Ureter (tissue), 1 donor: ENCODE results near the gene ZEB2. TPM values are rescaled to one million over a fixed set of nuclear protein-coding genes. Genes with fewer than 3 reads are reported as not detected.

Experiments used
- DNase-seq: peaks from one replicate; pipeline ENCODE4 v3.0.0-alpha.2; 2020; ENCODE audit warnings: low spot score
- total RNA-seq: library from RNA; stranded (reverse); gene quantifications from one replicate; pipeline ENCODE4 v1.2.4, GENCODE V29; 2023
- donor health status: DM: yes; HTN: yes; CAD: no.

The ZEB2 gene
- total RNA-seq, 1 donor from 2014 or later = 92.4 TPM

DNA sequence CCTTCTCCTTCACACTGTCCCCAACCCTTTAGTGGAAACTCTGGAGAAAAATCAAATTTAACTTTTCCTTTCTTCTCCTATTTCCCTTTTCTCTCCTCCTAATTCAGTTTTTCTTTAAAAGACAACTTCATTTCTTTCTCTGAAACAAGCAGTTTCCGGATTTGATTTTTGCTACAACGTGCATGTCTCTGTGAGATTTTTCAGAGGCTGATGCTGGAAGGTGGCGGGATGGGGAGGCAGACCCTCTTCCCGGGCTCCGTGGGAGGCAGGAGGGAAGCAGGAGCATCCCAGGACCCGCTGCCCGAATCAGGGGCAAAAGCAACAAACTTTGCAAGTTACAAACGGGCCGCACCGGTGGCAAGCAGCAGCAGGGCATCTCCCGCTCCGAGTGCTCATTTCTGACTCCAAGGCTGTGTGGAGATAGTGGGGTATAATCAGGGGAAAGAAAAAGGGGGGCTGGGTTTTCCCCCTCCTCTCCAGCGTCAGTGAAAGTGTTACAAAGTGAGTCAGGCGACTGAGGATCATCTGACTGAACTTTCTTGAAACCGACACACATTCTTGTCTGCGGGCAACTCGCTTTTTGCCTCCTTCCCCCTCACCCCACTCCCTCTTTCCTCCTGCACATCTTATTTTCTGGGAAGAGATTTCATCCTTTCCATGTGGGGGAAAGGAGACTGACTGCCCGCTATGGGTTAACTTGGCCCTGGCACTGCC lies 6.4 kb downstream of the ZEB2 start:
- no peak for DNase-seq

DNA sequence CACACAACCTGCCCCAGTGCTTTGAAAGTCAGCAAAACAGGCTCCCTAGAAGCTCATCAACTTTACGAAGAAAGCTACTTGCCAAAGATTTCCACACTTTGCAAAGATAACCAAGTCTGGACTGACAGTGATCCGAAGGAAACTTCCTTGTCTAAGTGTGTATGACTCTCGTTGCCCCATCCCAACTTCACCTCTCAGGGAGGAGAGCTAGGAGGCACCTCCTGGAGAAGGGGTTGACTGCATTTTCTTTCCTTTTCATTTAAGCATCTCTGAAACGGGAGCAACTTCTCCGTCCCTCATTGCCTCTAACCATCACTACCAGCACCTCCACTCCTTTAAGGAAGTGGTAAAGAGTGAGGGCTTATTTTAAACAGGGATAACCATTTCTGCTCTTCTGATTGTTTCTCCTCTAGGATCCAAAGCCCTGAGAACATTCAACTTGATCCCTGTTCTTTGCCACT lies 7.0 kb downstream of the ZEB2 start:
- no peak for DNase-seq

DNA sequence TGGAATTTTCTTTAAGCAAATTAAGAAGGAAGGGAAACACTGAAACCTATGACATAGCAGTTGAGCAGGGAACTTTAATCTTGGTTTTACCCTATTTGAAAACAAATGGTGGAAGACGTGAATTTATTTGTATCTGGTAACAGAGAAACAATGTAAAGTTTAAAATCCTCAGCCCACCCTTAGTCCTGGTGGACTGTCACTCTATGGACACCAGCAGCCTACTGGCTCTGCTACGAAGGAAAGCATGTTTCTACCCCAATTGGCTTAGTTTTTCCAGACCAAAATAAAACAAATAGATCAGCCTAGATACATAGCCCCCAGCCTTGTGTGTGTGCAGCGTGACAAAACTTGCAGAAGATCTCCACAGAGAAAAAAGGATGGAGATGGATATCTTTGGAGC lies 7.4 kb downstream of the ZEB2 start:
- no peak for DNase-seq

DNA sequence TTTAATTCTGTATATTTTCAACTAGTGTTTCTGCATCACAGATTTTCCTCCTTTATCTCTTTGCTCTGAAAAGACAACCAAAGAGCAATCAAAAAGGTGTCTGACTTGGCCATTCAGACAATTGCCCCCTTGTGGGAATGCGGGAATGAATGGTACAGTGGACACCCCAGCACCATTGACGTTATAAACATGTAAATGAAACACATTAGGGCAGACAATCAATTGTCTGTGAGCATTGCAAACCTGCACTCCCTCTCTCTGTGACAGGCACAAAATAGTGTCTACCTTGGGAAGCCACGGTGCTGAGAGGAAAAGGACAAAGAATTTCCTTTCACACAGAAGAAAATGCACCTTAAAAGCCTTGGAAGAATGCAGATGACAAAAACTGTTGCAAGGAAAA lies 8.0 kb downstream of the ZEB2 start:
- DNase-seq = no peak

DNA sequence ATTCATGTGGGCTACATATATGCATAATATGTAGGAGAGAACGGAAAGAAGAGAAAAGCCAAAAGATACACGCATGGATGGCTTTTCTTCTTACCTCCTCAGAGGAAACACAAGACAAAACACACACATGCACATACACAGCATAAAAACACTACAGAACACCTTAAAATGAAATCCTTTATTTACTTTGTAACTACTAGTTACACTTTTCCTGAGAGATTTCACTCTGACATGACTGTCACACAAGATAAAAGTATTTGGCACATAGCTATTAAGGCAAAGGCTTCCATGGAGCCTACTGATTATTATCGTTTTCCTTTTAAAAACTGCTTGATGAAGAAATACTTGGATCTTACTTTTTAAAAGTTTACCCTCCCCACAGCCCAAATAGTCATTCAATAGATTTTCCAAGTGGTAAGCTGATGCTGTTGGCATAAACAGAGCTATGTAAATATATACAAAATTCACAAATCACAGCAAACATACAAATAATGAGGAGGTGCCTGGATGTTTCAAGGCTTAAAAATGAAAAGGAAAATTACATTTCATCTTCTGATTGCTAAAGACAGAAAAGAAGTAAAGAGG lies 8.6 kb downstream of the ZEB2 start:
- DNase-seq = no peak

DNA sequence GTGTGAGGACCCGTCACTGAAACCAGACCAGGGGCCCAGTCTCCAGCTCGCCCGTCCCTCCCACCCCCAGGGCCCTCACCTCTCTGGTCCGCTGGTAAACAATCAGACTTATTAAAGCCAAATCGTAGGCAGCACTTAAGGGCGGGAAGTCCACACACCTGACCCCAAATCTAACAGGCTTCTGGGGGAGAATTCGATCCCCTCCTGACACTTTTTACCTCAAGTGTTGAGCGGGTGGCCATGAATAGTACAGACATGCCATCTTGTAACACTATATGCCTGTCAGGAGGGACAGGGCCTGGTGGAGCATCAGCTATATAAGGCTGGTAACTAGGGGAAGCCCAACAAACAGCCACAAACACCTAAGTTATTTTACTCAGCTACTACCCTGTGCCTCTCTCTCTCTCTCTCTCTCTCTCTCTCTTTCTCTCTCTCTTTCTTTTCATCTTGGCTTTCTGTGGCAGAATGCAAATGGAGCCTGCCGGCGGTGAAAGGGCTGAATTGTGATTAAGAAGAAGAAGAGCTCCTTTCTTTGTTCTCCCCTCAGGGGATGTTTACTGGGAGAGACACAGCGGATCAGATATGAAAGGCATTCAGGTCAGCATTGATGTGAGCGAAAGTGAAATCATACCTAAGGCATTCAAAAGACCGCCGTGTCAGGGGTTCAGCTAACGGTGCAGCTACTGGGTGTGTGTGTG lies 9.5 kb downstream of the ZEB2 start:
- no peak for DNase-seq

DNA sequence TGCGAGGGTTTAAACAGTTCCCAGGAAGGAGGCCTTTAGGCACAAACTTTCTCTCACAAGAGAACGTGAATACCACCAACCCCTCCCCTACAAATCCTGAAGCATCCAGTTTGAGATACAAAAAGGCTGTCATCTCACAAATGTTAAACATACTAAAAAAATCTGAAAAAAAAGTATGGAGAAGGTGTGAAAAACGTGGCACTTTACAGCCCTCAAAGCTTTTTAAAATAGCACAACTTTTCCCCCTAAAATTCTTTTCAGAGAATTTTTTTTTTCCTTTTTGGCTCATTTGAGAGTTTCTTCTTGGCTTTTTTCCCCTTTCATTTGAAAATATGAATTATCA lies 10.1 kb downstream of the ZEB2 start:
- no peak for DNase-seq

DNA sequence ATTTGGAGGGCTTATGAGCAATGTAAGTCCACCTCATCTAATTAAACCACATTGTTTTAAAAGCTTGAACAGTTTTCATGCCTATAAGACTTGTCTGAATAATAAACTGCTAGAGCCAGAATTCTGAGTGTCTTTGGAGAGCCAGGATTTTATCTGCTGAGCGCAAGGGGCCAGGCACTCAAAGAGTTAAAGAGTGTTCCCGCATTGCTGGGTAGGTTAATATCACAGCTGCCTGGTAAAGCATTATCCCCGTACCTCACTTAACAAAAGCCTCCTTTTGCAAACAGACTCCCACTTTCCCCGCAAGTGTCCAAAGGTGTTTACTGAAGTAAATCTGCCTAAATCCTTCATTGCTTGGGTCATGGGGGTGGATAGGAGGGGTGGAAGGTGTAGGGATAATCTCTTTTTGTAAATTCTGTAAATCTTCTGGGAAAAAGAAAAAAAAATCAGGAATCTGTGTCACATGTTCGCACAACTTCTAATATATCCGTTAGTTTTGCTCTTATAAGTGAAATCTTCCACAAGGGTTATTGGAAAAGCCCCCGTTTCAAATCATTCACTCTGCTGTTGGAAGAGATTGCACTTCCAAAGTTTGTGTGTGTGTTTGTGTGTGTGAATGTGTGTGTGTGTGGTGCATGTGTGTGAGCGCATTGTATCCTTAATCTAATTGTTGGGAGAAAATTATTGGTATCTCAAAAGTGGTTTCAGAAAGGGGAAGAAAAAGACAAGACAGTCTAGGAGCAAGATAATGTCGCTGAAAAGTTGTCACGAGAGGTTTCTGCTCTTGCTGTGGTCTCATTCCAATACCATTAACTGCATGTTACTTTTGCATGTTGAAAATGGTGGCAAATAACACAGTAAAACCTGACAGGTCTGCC lies 10.7 kb downstream of the ZEB2 start:
- no peak for DNase-seq

DNA sequence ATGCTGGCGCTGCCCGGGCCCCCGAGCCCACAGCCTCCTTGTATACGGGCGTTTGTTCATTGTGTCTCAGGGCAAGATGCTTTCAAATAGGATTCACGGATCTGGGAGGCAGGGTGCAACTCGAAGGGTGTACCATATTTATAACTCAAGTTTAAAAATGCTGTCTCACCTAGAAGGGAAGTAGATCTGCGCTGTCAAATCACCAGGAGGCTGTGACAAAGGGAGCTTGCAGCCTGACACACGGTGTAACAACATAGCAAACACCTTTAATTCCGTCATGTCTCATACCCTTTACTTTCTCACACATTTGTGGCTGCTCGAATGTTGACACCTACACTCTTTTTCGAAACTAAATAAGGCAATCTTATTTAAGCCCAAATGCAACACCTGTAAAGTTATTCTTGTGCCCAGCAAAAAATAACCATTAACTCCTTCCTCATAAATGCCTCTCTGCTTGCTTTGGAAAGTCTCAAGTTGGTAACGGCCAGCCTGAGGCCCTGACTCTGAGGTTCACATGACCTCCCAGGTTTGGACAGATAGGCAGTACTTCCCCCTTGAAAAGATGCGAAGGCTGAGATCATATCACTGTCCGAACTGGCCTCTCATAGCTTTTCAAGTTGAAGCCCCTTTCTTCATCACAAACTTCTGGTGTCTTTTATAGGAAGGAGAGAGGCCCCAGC lies 11.6 kb downstream of the ZEB2 start:
- no peak for DNase-seq

DNA sequence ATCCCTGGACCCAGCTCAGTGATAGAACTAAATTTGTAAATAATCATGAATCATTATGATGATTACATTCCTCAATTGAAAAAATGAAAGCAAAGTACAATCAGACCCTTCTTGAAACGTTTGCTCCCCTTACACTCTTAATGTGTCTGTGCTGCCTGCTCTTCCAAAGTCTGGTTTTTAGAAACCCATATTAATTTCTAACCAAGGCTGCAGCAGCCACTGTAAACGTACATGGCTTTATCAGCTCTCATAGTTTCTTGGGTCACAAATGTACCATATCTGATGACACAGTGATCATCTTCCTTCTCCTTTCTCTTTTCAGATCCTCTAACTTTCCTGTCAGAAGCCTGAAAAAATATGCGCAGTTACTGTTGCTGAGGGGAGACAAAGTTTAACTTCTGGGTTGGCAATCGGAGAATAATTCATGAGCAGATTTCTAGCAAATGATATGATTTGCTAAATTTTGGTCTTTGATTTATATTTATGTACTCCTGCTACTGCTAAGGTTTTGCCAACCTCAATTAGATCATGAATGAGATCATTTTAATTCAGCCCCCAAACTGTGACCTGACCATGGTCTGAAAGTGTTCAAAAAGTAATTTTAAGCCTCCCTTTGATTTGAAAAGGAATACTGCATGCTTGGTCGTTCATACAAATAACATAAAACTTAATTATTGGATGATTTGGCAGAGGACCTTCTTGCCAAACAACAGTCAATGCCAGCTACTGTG lies 12.3 kb downstream of the ZEB2 start:
- no peak for DNase-seq

DNA sequence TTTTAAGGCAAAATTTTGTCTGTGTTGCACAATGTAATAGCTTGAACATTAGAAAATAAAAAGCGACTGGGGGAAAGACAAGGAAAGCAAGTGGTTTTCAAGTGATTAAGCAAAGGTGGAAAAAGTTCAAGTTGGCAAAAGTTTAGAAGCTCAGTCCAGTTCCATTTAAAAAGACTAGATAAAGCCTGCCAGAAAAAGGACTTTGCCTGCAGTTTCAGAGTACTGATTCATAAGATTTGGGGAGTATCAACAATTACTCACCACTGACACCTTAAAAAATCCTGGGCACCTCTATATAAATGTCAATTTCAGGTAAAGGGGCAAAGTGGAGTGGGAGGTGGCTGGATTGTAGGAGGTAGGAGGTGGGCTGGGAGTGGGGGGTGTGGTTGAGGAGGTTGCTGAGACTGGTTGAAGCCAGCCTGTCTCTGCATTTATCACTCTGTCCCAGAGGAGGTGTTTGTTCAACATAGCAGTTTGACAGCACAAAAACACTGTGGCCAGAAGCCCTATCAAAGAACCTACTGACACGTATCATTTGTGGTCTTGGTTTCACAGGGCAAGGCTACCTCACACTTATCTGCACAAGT lies 14.6 kb downstream of the ZEB2 start:
- DNase-seq = no peak

DNA sequence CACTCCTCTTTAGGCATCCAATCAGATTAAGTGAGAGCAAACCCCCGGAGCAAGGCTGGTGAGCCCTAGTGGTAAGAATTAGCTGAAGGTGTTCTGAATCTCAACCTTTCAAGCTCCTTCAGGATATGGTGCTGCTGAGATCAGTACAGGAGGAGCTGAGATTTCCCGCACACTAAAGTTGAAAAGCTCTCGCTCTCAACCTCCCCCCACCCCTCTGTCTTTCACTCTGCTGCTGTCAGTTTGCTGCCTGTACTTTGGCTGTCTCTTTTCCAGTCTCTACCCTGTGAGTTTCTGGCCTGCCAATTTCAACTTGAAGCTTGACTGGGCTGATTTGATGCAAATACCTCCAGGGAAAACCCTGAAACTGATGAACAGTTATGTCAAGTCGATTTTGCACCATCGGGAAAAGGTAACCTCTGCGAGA lies 15.7 kb downstream of the ZEB2 start:
- DNase-seq = no peak

DNA sequence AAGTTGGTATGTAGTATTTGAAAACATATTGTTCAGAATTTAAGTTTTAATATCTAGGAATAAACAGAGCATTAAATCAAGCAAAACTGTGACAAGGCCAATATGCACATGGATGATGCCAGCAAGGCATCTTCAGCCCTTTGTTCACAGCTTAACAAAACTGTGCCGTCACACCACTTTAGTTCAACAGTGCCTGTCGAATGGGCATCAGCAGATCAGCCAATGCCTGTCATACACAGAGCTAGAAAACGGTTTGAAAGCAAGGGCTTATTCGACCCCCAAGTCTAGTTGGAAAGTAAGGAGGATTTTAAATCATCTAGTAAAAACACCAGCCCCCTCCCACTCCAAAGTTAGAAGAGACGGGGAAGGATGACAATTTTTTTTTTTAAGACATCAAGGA lies 16.7 kb downstream of the ZEB2 start:
- no peak for DNase-seq

DNA sequence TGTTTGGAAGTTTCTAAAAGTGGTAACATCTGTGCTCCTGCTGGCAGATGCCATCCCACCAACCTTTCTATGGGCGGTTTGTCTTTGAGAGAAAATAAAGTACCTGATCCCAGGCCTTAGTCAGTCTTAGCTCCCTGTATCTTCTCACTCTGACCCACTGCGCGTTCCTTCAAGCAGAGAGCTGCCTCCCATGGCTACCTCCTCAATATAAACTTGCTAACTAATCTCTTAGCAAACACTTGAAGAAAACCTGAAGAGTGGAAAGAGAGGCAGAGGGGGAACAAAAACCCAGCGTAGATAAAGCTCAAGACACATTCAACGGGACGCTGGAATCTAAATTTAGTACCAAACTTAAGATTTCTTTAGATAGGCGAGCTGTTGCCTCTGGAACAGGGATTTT lies 17.6 kb downstream of the ZEB2 start:
- no peak for DNase-seq

DNA sequence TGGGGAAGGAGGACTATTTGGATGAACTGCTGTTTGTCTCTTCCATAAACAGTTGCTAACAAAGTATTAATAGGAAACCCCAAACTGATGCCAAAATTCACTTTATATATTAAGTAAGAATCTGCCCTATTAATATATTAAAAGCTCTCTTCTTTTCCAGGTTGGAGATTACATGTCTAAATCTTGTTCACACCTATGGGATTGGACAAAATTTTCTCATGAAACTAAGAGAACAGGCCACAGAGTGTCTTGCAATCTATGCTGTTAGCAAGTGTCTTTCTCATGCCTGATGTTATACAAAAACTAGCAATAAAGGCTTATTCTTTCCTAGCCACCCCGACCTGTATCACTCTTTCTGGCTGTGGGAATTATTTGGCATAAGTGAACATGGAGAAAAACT lies 18.3 kb downstream of the ZEB2 start:
- DNase-seq = no peak

DNA sequence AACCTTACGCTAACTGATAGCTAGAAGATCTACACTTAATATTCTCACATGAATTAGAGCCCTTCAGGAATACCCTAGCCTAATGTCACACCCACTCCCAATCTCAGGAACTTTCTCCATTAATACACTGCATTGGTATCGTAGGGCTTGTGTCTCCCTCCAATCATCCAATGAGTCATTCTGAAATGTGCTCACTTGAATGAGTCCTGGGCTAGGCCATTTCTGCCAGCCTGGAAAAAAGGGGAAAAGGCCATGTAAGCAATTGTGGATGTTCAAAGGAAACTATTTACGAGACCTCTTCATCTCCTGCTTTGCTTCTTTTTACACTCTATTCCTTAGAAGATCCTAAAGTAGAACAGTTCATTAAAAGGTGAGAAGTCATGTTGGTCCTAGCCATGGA lies 18.8 kb downstream of the ZEB2 start:
- DNase-seq = no peak

DNA sequence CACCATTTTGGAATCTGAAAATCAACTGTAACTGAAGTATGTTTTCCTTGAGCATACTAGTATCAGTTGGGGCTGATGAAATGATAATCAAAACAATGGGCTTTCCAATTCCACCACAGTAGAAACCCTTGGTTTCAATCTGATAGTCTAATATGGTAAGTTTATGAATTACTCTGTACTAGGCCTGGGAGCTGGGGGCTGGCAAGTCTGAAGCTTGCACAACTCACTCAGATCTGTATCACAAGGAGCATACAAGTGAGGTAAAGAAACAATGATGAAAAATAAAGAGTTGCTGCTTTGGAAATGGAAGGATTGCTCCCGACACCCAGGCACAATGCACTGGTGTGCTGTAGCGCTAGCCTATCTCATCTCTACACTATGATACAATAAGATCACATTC lies 19.4 kb downstream of the ZEB2 start:
- no peak for DNase-seq

DNA sequence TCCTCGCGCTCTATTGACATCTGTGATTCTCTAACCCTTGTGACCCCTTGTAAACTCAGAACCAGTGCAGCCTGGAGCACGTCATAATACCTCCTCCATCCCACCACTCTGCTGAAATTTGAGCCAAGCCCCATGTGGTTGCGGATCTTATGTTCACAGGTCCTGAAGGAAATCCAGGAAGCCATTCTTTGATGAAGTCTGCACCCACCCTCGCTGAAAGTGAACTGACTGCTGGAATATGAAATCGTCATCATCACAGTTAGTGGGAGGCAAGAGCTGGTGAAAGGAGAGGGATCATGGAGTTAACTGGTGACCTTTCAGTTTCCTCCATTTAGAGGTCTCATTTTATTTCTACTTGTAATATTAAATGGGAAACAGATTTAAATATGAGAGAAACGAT lies 21.6 kb downstream of the ZEB2 start:
- DNase-seq = no peak

DNA sequence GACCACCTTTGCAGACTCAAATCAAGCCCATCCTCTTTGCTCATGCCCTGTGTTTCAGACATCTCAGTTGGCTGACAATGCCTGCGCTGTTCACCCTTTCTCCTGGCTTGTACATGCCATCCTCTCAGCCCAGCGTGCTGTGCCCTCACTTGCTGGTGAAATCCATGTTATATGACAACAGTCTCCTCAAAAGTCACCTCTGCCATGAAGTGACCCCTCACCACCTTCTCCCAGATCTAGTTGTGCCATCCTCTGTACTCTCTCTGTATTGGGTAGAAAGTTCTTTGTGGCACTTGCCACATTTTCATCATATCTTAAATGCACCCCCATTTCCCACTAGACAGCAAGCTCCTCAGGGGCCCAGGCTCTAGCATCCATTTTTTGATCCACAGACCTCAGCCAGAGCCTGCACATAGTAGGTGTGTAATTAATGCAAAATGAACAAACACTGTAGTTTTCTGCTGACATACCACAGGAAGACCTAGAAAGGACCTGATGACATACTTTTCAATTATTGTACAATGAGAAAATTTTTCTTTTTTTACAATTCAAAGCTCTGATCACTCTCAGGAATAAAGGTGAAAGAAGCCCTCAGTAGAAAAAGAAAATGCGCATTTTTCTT lies 22.8 kb downstream of the ZEB2 start:
- DNase-seq = no peak
